ENCODE data around the gene CCR9.

- no peak for TF ChIP-seq CTCF (IDR thresholded peaks at IDR 0.05)
- TF ChIP-seq ZFX (IDR thresholded peaks at IDR 0.05; ENCODE audit: borderline replicate concordance): no peak
These were observed 61.0 kb downstream of the CCR9 start for GRCh38 chr3:45947361-45947760.
